CD8-positive, alpha-beta memory T cell (primary cell): ENCODE measurements around the gene EGFL7. TPM values are rescaled to one million over a fixed set of nuclear protein-coding genes. Genes with fewer than 3 reads are reported as not detected.
"Not testable (repeated sequence)": the region's sequence is repeated elsewhere in the genome, so short reads cannot be mapped to it uniquely, and the experiment has no call there.

Source experiments
- CTCF ChIA-PET: fragments of 350-600 bp; sonication (Branson Sonifier 250); formaldehyde crosslinking; loops from one replicate; lab custom pipeline; 2021; ENCODE audit warnings: antibody characterized with exemption; lab: Charles Lee
- POLR2A ChIA-PET: fragments of 350-600 bp; sonication (Branson Sonifier 250); formaldehyde crosslinking; loops from one replicate; lab custom pipeline; 2021; ENCODE audit warnings: antibody characterized with exemption; lab: Charles Lee
- DNase-seq, 5 donors: peaks; one replicate each; pipeline versions ENCODE4 v3.0.0 to v3.0.0-alpha.2; 2020 to 2022; ENCODE audit warnings: mixed read lengths in 1 of 5
- H3K27ac ChIP-seq: one replicate; pipeline ENCODE4 v1.7.0; 2013; ENCODE audit warnings: low read depth, mild to moderate bottlenecking, low read length, moderate library complexity
- H3K27me3 ChIP-seq: 2 replicates; pipeline ENCODE4 v1.7.0; 2013; ENCODE audit warnings: low read length, mild to moderate bottlenecking; ENCODE audit not compliant: insufficient read depth, poor library complexity, severe bottlenecking
- H3K36me3 ChIP-seq: 2 replicates; pipeline ENCODE4 v1.7.0; 2013; ENCODE audit warnings: mild to moderate bottlenecking, low read length, moderate library complexity; ENCODE audit not compliant: insufficient read depth
- H3K4me1 ChIP-seq: 2 replicates; pipeline ENCODE4 v1.7.0; 2013; ENCODE audit warnings: mild to moderate bottlenecking, low read length, moderate library complexity; ENCODE audit not compliant: insufficient read depth
- H3K4me3 ChIP-seq: 2 replicates; pipeline ENCODE4 v1.7.0; 2013; ENCODE audit warnings: mild to moderate bottlenecking, low read length
- H3K9me3 ChIP-seq: 2 replicates; pipeline ENCODE4 v1.7.0; 2013; ENCODE audit warnings: mild to moderate bottlenecking, low read length
- H3K27ac Mint-ChIP-seq, 8 donors: one replicate each; pipeline ENCODE4 v1.8.0; 2020 to 2021; ENCODE audit warnings: mixed read lengths in 8 of 8, mild to moderate bottlenecking in 6 of 8, inconsistent platforms in 3 of 8, moderate library complexity in 3 of 8
- H3K27me3 Mint-ChIP-seq, 2 donors: one replicate each; pipeline ENCODE4 v1.8.0; 2020 to 2021; ENCODE audit warnings: mixed read lengths in 2 of 2, mild to moderate bottlenecking in 1 of 2, moderate library complexity in 1 of 2
- H3K36me3 Mint-ChIP-seq, 3 donors: one replicate each; pipeline ENCODE4 v1.8.0; 2020 to 2021; ENCODE audit warnings: mixed read lengths in 3 of 3, inconsistent platforms in 1 of 3, mild to moderate bottlenecking in 1 of 3
- H3K4me1 Mint-ChIP-seq, 3 donors: one replicate each; pipeline ENCODE4 v1.8.0; 2020 to 2021; ENCODE audit warnings: mixed read lengths in 3 of 3, inconsistent platforms in 1 of 3, mild to moderate bottlenecking in 1 of 3
- H3K4me3 Mint-ChIP-seq, 7 donors: one replicate each; pipeline ENCODE4 v1.8.0; 2020 to 2021; ENCODE audit warnings: mixed read lengths in 7 of 7, mild to moderate bottlenecking in 6 of 7, moderate library complexity in 4 of 7, inconsistent platforms in 2 of 7
- H3K9me3 Mint-ChIP-seq, 5 donors: one replicate each; pipeline ENCODE4 v1.8.0; 2020 to 2022; ENCODE audit warnings: mixed read lengths in 5 of 5, mild to moderate bottlenecking in 3 of 5, moderate library complexity in 2 of 5, inconsistent platforms in 1 of 5
- polyA plus RNA-seq: library from polyadenylated mRNA; unstranded; fragments of 300-500 nt; fragmentation: Illumina TruSeq; gene quantifications from one replicate; pipeline ENCODE4 v1.2.3, GENCODE V29; 2021
- total RNA-seq, 2 experiments: library from RNA; stranded (reverse); gene quantifications; one replicate each; pipeline ENCODE4 v1.2.3, GENCODE V29; 2021

The EGFL7 gene
- total and polyA plus RNA-seq, 3 experiments from 2014 or later = 0.40 to 0.95 (median 0.61) TPM

GRCh38 chr9:136707849-136708517, 45.3 kb downstream of the EGFL7 start:
- peaks cover 0 to 5% (median 4%) of the 10 kb centered on the region in 3 donors for H3K4me1 Mint-ChIP-seq

DNA sequence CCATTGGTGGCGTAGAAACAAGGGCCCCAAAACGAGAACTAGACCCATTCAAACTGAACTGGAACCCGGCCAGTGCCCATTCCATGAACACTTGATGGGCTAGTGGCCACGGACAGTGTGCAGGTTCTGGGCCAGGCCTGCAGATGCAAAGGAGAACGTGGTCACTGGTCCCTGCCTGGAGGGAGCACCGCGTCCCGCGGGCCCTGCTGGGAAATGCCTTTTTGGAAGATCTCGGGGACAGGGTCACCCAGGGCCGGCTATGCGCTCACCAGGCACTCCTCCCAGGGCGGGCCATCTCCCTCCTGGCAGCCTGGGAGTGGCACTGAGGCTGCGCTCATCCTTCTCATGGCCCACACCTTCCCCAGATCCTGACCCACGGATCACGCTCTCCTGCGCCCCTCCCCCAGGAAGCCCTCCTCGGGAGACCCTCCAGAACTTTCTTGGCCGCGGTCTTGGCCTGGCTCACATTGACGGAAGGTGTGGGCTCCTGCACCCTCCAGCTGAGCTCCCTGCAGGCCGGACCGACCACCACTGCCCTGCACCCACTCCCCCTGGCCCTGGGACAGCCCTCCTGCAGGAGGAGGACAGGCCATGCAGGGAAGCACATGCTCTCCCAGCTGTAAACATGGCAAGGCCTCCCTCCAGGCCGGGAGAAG, 46.9 kb downstream of the EGFL7 start:
- H3K27ac Mint-ChIP-seq = no peak overlapping the region
- H3K9me3 ChIP-seq = no peaks in the 10 kb centered on the region
- H3K4me3 ChIP-seq = no peak overlapping the region
- H3K9me3 Mint-ChIP-seq = peaks cover 0 to 2% (median 0%) of the 10 kb centered on the region in 5 donors
- H3K27me3 Mint-ChIP-seq = peaks cover 16 to 45% of the 10 kb centered on the region in 2 donors
- ChIA-PET CTCF (no interaction called here), POLR2A (no interaction called here)
- H3K27me3 ChIP-seq = no peaks in the 10 kb centered on the region
- DNase-seq = no peak
- no peak overlapping the region for H3K27ac ChIP-seq
- H3K4me1 ChIP-seq = no peaks in the 10 kb centered on the region
- H3K4me1 Mint-ChIP-seq = peaks cover 0 to 5% (median 4%) of the 10 kb centered on the region in 3 donors
- H3K4me3 Mint-ChIP-seq = no peak overlapping the region
- no peaks in the 10 kb centered on the region for H3K36me3 Mint-ChIP-seq
- no peaks in the 10 kb centered on the region for H3K36me3 ChIP-seq

More at GRCh38 chr9:136707849-136708517, 45.3 kb downstream of the EGFL7 start:
- CTCF ChIA-PET = interaction anchor here (1.1 kb wide), 1 partner anchor 10 kb away, joined by 3 read pairs; no protein-coding TSS in a partner anchor
- H3K27ac Mint-ChIP-seq = no peak overlapping the region
- peaks cover 0 to 2% (median 0%) of the 10 kb centered on the region in 5 donors for H3K9me3 Mint-ChIP-seq
- Histone ChIP-seq H3K27me3 (no peaks in the 10 kb centered on the region), H3K9me3 (no peaks in the 10 kb centered on the region), H3K27ac (no peak overlapping the region), H3K4me3 (no peak overlapping the region), H3K36me3 (no peaks in the 10 kb centered on the region), H3K4me1 (no peaks in the 10 kb centered on the region)
- H3K27me3 Mint-ChIP-seq = peaks cover 7 to 33% of the 10 kb centered on the region in 2 donors
- H3K36me3 Mint-ChIP-seq = no peaks in the 10 kb centered on the region
- DNase-seq = no peak
- POLR2A ChIA-PET = no interaction called here
- peak overlapping the region in 1 of 7 donors; percentile 19 for H3K4me3 Mint-ChIP-seq

DNA sequence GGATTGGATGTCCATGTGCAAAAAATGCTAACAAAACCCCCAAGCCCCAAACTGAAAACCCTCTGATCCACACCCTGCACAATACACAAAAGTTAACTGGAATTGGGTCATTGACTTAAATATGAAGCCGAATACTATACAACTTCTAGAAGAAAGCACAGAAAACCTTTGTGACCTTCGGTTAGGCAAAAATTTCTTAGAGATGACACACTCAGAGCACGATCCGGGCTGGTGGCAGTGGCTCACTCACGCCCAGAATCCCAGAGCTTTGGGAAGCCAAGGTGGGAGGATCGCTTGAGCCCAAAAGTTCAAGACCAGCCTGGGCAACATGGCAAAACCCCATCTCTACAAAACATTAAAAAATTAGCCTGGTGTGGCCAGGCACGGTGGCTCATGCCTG, 47.8 kb downstream of the EGFL7 start:
- no peaks in the 10 kb centered on the region for H3K27me3 ChIP-seq
- Mint-ChIP-seq H3K4me3 (peak overlapping the region in 1 of 7 donors; percentile 23), H3K4me1 (peaks cover 0 to 5% (median 4%) of the 10 kb centered on the region in 3 donors), H3K27me3 (peaks cover 16 to 42% of the 10 kb centered on the region in 2 donors), H3K27ac (no peak overlapping the region), H3K36me3 (no peaks in the 10 kb centered on the region), H3K9me3 (peaks cover 0 to 2% (median 0%) of the 10 kb centered on the region in 5 donors)
- H3K27ac ChIP-seq = no peak overlapping the region
- ChIA-PET POLR2A (no interaction called here), CTCF (no interaction called here)
- no peaks in the 10 kb centered on the region for H3K4me1 ChIP-seq
- no peak for DNase-seq
- H3K9me3 ChIP-seq = no peaks in the 10 kb centered on the region
- no peaks in the 10 kb centered on the region for H3K36me3 ChIP-seq
- H3K4me3 ChIP-seq = no peak overlapping the region

DNA sequence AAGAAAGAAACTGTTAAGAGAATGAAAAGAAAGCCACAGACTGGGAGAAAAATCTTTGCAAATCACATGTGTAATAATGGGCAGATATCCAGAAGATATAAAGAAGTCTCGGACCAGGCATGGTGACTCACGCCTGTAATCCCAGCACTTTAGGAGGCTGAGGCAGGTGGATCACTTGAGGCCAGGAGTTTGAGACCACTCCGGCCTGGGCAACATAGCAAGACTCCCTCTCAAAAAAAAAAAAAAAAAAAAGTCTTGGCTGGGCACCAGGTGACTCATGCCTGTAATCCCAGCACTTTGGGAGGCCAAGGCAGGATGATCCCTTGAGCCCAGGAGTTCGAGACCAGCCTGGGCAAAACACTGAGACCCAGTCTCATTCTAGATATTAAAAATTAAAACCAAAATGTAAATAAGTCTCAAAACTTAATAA, 48.5 kb downstream of the EGFL7 start:
- H3K36me3 ChIP-seq, H3K9me3 ChIP-seq, DNase-seq, H3K27ac Mint-ChIP-seq, H3K4me3 ChIP-seq, H3K4me1 Mint-ChIP-seq, H3K9me3 Mint-ChIP-seq, H3K4me1 ChIP-seq, H3K27me3 ChIP-seq, H3K27ac ChIP-seq, CTCF ChIA-PET, H3K36me3 Mint-ChIP-seq: not testable (repeated sequence)
- H3K4me3 Mint-ChIP-seq = peak overlapping the region in 6 of 7 donors; percentile 44 to 70 (median 66)
- H3K27me3 Mint-ChIP-seq = peaks cover 17 to 48% of the 10 kb centered on the region in 2 donors
- POLR2A ChIA-PET = interaction anchor here (0.8 kb wide), 2 partner anchors 10 to 11 kb away, joined by 3 to 5 read pairs; no protein-coding TSS in a partner anchor

- Mint-ChIP-seq H3K9me3 (peaks cover 0 to 2% (median 0%) of the 10 kb centered on the region in 5 donors), H3K36me3 (no peaks in the 10 kb centered on the region), H3K4me3 (peak within 1 kb of the TSS in 6 of 7 donors; percentile 44 to 70 (median 66)), H3K27me3 (peaks cover 17 to 51% of the 10 kb centered on the region in 2 donors), H3K4me1 (peaks cover 0 to 5% (median 4%) of the 10 kb centered on the region in 3 donors), H3K27ac (no peak within 1 kb of the TSS)
- POLR2A ChIA-PET = interaction anchor here (0.8 kb wide), 2 partner anchors 10 to 11 kb away, joined by 3 to 5 read pairs; no protein-coding TSS in a partner anchor
- Histone ChIP-seq H3K9me3 (no peaks in the 10 kb centered on the region), H3K4me3 (no peak within 1 kb of the TSS), H3K27me3 (no peaks in the 10 kb centered on the region), H3K27ac (peak within 1 kb of the TSS; percentile 9), H3K36me3 (no peaks in the 10 kb centered on the region), H3K4me1 (no peaks in the 10 kb centered on the region)
- DNase-seq = no peak
- CTCF ChIA-PET = no interaction called here
These were observed 49.3 kb downstream of the EGFL7 start, which contains the start of gene DIPK1B for GRCh38 chr9:136711751-136712689. DIPK1B (plus strand) TSS chr9:136712572; CDS start chr9:136712666, 94 bp downstream.

- POLR2A ChIA-PET = no interaction called here
- no peaks in the 10 kb centered on the region for H3K4me1 ChIP-seq
- Mint-ChIP-seq H3K36me3 (no peaks in the 10 kb centered on the region), H3K4me3 (no peak overlapping the region), H3K4me1 (peaks cover 0 to 5% (median 4%) of the 10 kb centered on the region in 3 donors), H3K27me3 (peaks cover 19 to 48% of the 10 kb centered on the region in 2 donors), H3K9me3 (peaks cover 0 to 2% (median 0%) of the 10 kb centered on the region in 5 donors), H3K27ac (no peak overlapping the region)
- CTCF ChIA-PET = interaction anchor here (0.6 kb wide), 1 partner anchor 355 kb away, joined by 3 read pairs; no protein-coding TSS in a partner anchor
- peak overlapping the region; percentile 9 for H3K27ac ChIP-seq
- no peaks in the 10 kb centered on the region for H3K36me3 ChIP-seq
- H3K4me3 ChIP-seq = no peak overlapping the region
- no peaks in the 10 kb centered on the region for H3K27me3 ChIP-seq
- no peaks in the 10 kb centered on the region for H3K9me3 ChIP-seq
- DNase-seq = no peak
These were observed 50.2 kb downstream of the EGFL7 start for GRCh38 chr9:136712690-136713544.

DNA sequence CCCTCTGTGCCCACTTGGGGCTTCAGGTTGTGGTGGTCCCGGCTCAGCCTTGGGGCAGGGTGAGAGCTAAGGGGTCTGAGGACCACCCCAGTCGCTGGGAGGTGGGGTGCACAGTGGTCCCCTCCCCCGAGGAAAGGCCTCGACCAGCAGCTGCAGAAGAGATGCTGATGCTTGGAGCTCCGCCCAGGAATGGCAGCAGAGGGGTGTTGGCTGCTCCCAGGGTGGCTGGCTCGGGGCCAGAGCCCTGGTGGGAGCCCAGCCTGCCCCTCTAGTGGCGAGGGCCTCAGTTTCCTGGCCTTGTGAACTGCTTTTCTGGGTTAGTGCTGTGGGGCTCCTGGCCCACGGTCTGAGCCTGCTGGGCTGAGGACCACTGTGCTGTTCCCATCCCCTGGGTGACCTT, 50.8 kb downstream of the EGFL7 start:
- H3K4me3 Mint-ChIP-seq = peak overlapping the region in 1 of 7 donors; percentile 39
- POLR2A ChIA-PET = no interaction called here
- no peaks in the 10 kb centered on the region for H3K36me3 ChIP-seq

More for the DNA sequence above, 50.8 kb downstream of the EGFL7 start:
- Histone ChIP-seq H3K27me3 (no peaks in the 10 kb centered on the region), H3K27ac (no peak overlapping the region), H3K9me3 (no peaks in the 10 kb centered on the region), H3K4me1 (no peaks in the 10 kb centered on the region), H3K4me3 (no peak overlapping the region)
- CTCF ChIA-PET = interaction anchor here (0.6 kb wide), 1 partner anchor 354 kb away, joined by 3 read pairs; no protein-coding TSS in a partner anchor
- no peak for DNase-seq
- H3K27me3 Mint-ChIP-seq = peaks cover 19 to 43% of the 10 kb centered on the region in 2 donors
- no peaks in the 10 kb centered on the region for H3K36me3 Mint-ChIP-seq
- H3K4me1 Mint-ChIP-seq = peaks cover 0 to 5% (median 5%) of the 10 kb centered on the region in 3 donors
- H3K27ac Mint-ChIP-seq = no peak overlapping the region
- H3K9me3 Mint-ChIP-seq = peaks cover 0 to 2% (median 0%) of the 10 kb centered on the region in 5 donors
